GM12878 (cell line): ENCODE data around the gene PACS1. TPM values are rescaled to one million over a fixed set of nuclear protein-coding genes. Genes with fewer than 3 reads are reported as not detected.
A peak's percentile ranks its signal among the peaks of the same experiment; 100 is the strongest.

Experiments
- ATAC-seq: fragments of 200-7000 bp; cut with Tn5 transposase; 3 replicates; pipeline ENCODE4 v1.9.1; 2020; ENCODE audit warnings: mild to moderate bottlenecking, moderate library complexity
- BruUV-seq: library from RNA; stranded (reverse); fragments of 400-500 nt; replicated peaks from 2 replicates; lab custom pipeline; 2021; lab: Mats Ljungman, UMichigan
- CTCF ChIA-PET: fragments of 300-600 bp; sonication (Branson Sonifier 250); formaldehyde crosslinking; extraction: SDS; loops from one replicate; lab custom pipeline; 2021; ENCODE audit warnings: inconsistent platforms; lab: Yijun Ruan, JAX
- POLR2A ChIA-PET: fragments of 350-600 bp; formaldehyde crosslinking; extraction: SDS; loops from one replicate; lab custom pipeline; 2021; ENCODE audit warnings: inconsistent platforms; lab: Charles Lee
- RAD21 ChIA-PET: fragments of 300-600 bp; sonication (Branson Sonifier 250); formaldehyde crosslinking; loops from one replicate; lab custom pipeline; 2023; ENCODE audit warnings: antibody characterized with exemption; ENCODE audit not compliant: unreplicated experiment; lab: Charles Lee
- SMC1A ChIA-PET: fragments of 300-600 bp; sonication (Branson Sonifier 250); formaldehyde crosslinking; loops from one replicate; lab custom pipeline; 2023; ENCODE audit not compliant: unreplicated experiment, uncharacterized antibody; lab: Charles Lee
- DNase-seq: peaks from one replicate; pipeline ENCODE4 v3.0.0-alpha.2; 2011; ENCODE audit warnings: low read depth, low spot score
- FAIRE-seq: peaks from 3 replicates; lab custom pipeline; 2011; peaks lifted over from hg19 to GRCh38; lab: Jason Lieb, UNC
- H2AFZ ChIP-seq: 2 replicates; pipeline ENCODE4 v1.6.0; 2011; ENCODE audit warnings: low read depth, low read length, control low read depth; ENCODE audit not compliant: control insufficient read depth
- H3K27ac ChIP-seq: 2 replicates; pipeline ENCODE4 v1.5.1; 2011; ENCODE audit warnings: control low read depth; ENCODE audit not compliant: control insufficient read depth, insufficient read depth
- H3K27me3 ChIP-seq, 2 experiments: replicated peaks in 1 of 2; 2 replicates each; pipeline versions ENCODE4 v1.6.0 to v1.6.1; 2011; ENCODE audit warnings: low read length in 1 of 2; ENCODE audit not compliant: control insufficient read depth in 2 of 2, insufficient read depth in 2 of 2
- H3K36me3 ChIP-seq, 2 experiments: 2 replicates each; pipeline ENCODE4 v1.5.1; 2011; ENCODE audit warnings: low read length in 1 of 2; ENCODE audit not compliant: control insufficient read depth in 2 of 2, insufficient read depth in 2 of 2
- H3K4me1 ChIP-seq: 2 replicates; pipeline ENCODE4 v1.6.1; 2011; ENCODE audit warnings: mild to moderate bottlenecking, low read length, moderate library complexity, mixed read lengths; ENCODE audit not compliant: control insufficient read depth, insufficient read depth
- H3K4me2 ChIP-seq: 2 replicates; pipeline ENCODE4 v1.6.0; 2011; ENCODE audit warnings: control low read depth; ENCODE audit not compliant: control insufficient read depth, insufficient read depth
- H3K4me3 ChIP-seq: fragments of 200-600 bp; sonication (generic); 2 replicates; pipeline ENCODE4 v1.5.1; 2016
- H3K79me2 ChIP-seq: 2 replicates; pipeline ENCODE4 v1.6.0; 2011; ENCODE audit warnings: low read length; ENCODE audit not compliant: control insufficient read depth, insufficient read depth
- H3K9ac ChIP-seq: 2 replicates; pipeline ENCODE4 v1.8.0; 2011; ENCODE audit warnings: low read length, control low read depth, mixed read lengths; ENCODE audit not compliant: control insufficient read depth, insufficient read depth
- H3K9me3 ChIP-seq: replicated peaks from 3 replicates; pipeline ENCODE4 v1.5.1; 2011; ENCODE audit warnings: mild to moderate bottlenecking, low read length; ENCODE audit not compliant: control insufficient read depth, insufficient read depth
- H4K20me1 ChIP-seq: 2 replicates; pipeline ENCODE4 v1.6.0; 2011; ENCODE audit not compliant: control insufficient read depth, insufficient read depth
- CREB1 ChIP-seq: IDR thresholded peaks from 2 replicates; pipeline ENCODE4 v1.6.1; 2012; ENCODE audit warnings: low read depth, mild to moderate bottlenecking, inconsistent platforms
- E2F8 ChIP-seq: fragments of 450-650 bp; IDR thresholded peaks from 2 replicates; pipeline ENCODE4 v1.6.1; 2018; ENCODE audit warnings: mild to moderate bottlenecking, low read depth, moderate library complexity; ENCODE audit not compliant: partially characterized antibody
- GABPA ChIP-seq: IDR thresholded peaks from 2 replicates; pipeline ENCODE4 v1.6.1; 2014; ENCODE audit warnings: antibody characterized with exemption, low read depth, mild to moderate bottlenecking, inconsistent platforms
- POLR2A ChIP-seq: IDR thresholded peaks from 2 replicates; pipeline ENCODE4 v1.6.1; 2011; ENCODE audit warnings: low read depth, mild to moderate bottlenecking, low read length
- RELB ChIP-seq: fragments of 450-650 bp; IDR thresholded peaks from 2 replicates; pipeline ENCODE4 v1.6.1; 2017; ENCODE audit warnings: low read depth, mild to moderate bottlenecking, moderate library complexity
- REST ChIP-seq: IDR thresholded peaks from 2 replicates; pipeline ENCODE4 v1.6.1; 2012; ENCODE audit warnings: mild to moderate bottlenecking, low read depth, low read length
- RFX5 ChIP-seq: IDR thresholded peaks from 2 replicates; pipeline ENCODE4 v1.6.1; 2011; ENCODE audit warnings: low read depth, low read length, improper control_type of control experiment
- SIX5 ChIP-seq: IDR thresholded peaks from 2 replicates; pipeline ENCODE4 v1.6.1; 2011; ENCODE audit warnings: mild to moderate bottlenecking, low read depth, low read length, moderate library complexity; ENCODE audit not compliant: severe bottlenecking
- SP1 ChIP-seq: IDR thresholded peaks from one replicate; pipeline ENCODE4 v1.6.1; 2011; ENCODE audit warnings: low read depth, low read length
- SREBF2 ChIP-seq: IDR thresholded peaks from 2 replicates; pipeline ENCODE4 v1.6.1; 2012; ENCODE audit warnings: mild to moderate bottlenecking, low read length
- TAF1 ChIP-seq: IDR thresholded peaks from 2 replicates; pipeline ENCODE4 v1.6.1; 2011; ENCODE audit warnings: mild to moderate bottlenecking, low read depth, low read length, borderline replicate concordance
- ZNF274 ChIP-seq: IDR thresholded peaks from one replicate; pipeline ENCODE4 v1.8.0; 2011; ENCODE audit not compliant: insufficient read length, insufficient read depth
- WGBS: methylation state at CpG from one replicate; pipeline ENCODE4 v1.1.6; 2016; ENCODE audit warnings: low lambda C conversion rate; ENCODE audit not compliant: insufficient replicate concordance, insufficient coverage; ENCODE audit errors: missing lambda C conversion rate; 5-methylcytosine and 5-hydroxymethylcytosine counted together
- in situ Hi-C: fragments of 300-500 bp; cut with MboI; formaldehyde crosslinking; loops from 9 replicates; pipeline ENCODE4 v1.14.3; 2018; ENCODE audit warnings: mixed read lengths
- intact Hi-C: fragments of 100-400 bp; cut with micrococcal nuclease; formaldehyde crosslinking; loops from one replicate; pipeline ENCODE4 v1.14.2; 2022; ENCODE audit not compliant: unreplicated experiment
- polyA plus RNA-seq, 11 experiments: library from polyadenylated mRNA; depleted of rRNA in 4 of 11; unstranded in 6 of 11; stranded (reverse) in 5 of 11; fragments of >200 nt; fragmentation: Nextera tagmentation in 4 of 11; fragmentation: Illumina TruSeq in 1 of 11; extraction: Ambion mirVana in 4 of 11; extraction: Trizol in 1 of 11; gene quantifications; 1 replicate in 1 of 11; 2 replicates in 10 of 11; pipeline versions ENCODE4 v1.2.1 to v1.2.3, GENCODE V29; 2011 to 2016; ENCODE audit warnings: inconsistent platforms in 2 of 11, missing spikeins in 2 of 11, low read depth in 1 of 11
- total RNA-seq, 4 experiments: library from RNA; depleted of rRNA in 3 of 4; stranded (reverse); fragments of >200 nt in 3 of 4; fragmentation: Illumina TruSeq in 1 of 4; extraction: Trizol in 1 of 4; gene quantifications; 2 replicates each; pipeline versions ENCODE4 v1.2.1 to v1.2.3, GENCODE V29; 2013 to 2021

Gene PACS1
- total and polyA plus RNA-seq, 10 of the 15 experiments (the other 5 are each of a cell fraction or from before 2014, with no cell fraction given) = 1.1 to 74.3 (median 17.9) TPM

- TF ChIP-seq RELB = peak; percentile 100
- TF ChIP-seq SIX5 = no peak
- TF ChIP-seq POLR2A = peak; percentile 62
Observed at GRCh38 chr11:66222358-66223149, 152.5 kb downstream of the PACS1 start (continued).

- no peaks in the 10 kb centered on the region for H4K20me1 ChIP-seq
- DNase-seq = no peak
- TF ChIP-seq REST (no peak), TAF1 (no peak), RFX5 (no peak), E2F8 (no peak), CREB1 (no peak), SP1 (no peak), GABPA (no peak), SREBF2 (no peak), ZNF274 (no peak)
- TF ChIP-seq, all 136 proteins: peak for 0
- intact Hi-C loops (loop anchor here (5.0 kb wide), 1 partner anchor 152 kb away; the partner anchor contains the start of gene PACS1), in situ Hi-C loops (no loop called here)
- POLR2A ChIA-PET = interaction anchor here (0.7 to 2.4 kb wide), 5 partner anchors 39 to 149 kb away, joined by 3 to 12 read pairs (median 4); partner anchors contain the start of gene RAB1B
- H3K27ac ChIP-seq = no peak overlapping the region
- no peaks in the 10 kb centered on the region for H3K27me3 ChIP-seq
- no peaks in the 10 kb centered on the region for H3K9me3 ChIP-seq
- FAIRE-seq (no peak), ATAC-seq (no peak)
- H3K36me3 ChIP-seq = peaks cover 9 to 45% of the 10 kb centered on the region in 2 experiments
- BruUV-seq = no TSS peak
- H3K4me3 ChIP-seq = no peak overlapping the region
- WGBS = 93% methylated on average over 10 of the region's 10 CpGs
- CTCF ChIA-PET = interaction anchor here (0.5 to 3.9 kb wide), 6 partner anchors 34 to 330 kb away, joined by 3 to 29 read pairs (median 5); partner anchors contain the start of gene YIF1A
- SMC1A ChIA-PET = interaction anchor here (0.7 to 1.4 kb wide), 2 partner anchors 35 to 58 kb away, joined by 3 read pairs; no protein-coding TSS in a partner anchor
- H2AFZ ChIP-seq = no peak overlapping the region
- H3K79me2 ChIP-seq = no peaks in the 10 kb centered on the region
- H3K4me1 ChIP-seq = peaks cover 17% of the 10 kb centered on the region
- RAD21 ChIA-PET = interaction anchor here (0.7 kb wide), 2 partner anchors 63 to 127 kb away, joined by 3 to 6 read pairs; no protein-coding TSS in a partner anchor
- no peak overlapping the region for H3K9ac ChIP-seq
- no peak overlapping the region for H3K4me2 ChIP-seq
Observed at GRCh38 chr11:66224226-66224855, 154.3 kb downstream of the PACS1 start.
